GM19351 (cell line): ENCODE results near the gene INSC.

Source experiments
- ATAC-seq: cut with Tn5 transposase; IDR thresholded peaks from one replicate; pipeline ENCODE4 v1.9.1; 2021; ENCODE audit warnings: mild to moderate bottlenecking, moderate library complexity; ENCODE audit not compliant: unreplicated experiment

The INSC gene

DNA sequence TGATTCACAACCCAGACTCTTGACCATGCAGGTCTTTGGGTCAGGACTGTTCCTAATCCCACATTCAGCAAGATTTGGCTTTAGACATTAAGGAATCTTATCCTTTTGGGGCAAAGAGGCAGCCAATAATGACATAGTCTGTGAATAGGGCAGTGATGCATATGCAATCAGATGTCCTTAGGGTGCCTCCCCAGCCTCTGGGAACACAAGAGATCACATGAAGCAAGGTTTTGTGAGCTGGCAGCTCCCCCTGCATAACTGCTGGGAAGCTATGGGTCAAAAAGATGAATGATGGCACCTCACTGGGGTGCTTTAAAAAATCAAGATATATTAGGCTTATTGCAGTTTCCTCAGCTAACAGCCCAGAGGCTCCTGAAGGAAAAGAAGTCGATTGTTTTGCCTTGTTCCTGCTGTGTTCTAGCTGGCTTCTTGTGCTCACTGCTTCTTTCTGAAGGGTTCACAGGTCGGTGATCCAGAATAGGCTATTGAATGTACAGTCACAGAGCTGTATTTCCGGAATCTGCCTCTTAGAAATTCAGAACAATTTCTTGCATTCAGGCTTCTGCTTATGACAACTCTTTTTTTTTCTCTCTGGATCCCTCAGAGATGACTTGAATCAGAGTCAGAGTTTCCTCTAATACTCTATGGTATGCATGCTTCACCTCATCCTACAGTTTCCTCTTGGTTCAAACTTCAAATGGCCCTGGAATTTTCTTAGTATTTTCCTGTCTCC, 31.7 kb downstream of the INSC start:
- no peak for ATAC-seq

DNA sequence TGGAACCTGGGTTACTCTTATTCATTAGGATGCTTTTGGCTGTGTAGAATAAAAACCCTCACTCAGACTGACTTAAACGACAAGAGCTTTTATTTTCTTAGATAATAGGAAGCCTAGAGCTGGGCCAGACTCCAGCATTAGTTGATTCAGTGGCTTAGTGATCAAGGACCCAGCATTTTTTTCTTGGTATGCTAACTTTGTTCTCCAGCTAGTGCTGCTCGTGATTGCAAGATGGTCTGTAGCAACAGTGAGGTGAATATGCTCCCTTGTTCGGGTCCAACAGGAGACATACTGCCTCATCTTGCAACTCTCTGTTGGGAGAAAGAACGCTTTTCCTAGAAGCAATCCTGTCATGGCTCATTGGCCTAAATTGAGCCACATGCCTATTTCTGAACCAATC, 33.4 kb downstream of the INSC start:
- ATAC-seq, result no peak

DNA sequence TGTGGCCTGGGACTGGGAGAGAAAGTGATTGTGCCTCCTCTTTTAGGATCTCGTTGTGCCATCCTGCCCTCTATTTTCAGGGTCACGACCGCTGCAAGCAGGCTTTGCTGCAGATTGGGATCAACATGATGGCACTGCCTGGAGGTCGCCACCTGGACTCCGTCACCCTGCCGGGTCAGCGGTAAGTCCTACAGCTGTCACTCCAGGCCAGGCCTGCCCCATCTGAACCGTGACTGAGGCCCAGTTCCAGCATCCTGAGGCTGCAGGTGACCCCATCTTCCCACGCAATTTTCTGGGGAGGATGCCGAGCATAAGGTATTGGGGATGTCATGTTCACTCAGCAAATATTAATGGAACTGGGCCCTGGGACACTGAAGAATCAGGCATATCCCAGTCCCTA, 34.3 kb downstream of the INSC start:
- ATAC-seq, result no peak

DNA sequence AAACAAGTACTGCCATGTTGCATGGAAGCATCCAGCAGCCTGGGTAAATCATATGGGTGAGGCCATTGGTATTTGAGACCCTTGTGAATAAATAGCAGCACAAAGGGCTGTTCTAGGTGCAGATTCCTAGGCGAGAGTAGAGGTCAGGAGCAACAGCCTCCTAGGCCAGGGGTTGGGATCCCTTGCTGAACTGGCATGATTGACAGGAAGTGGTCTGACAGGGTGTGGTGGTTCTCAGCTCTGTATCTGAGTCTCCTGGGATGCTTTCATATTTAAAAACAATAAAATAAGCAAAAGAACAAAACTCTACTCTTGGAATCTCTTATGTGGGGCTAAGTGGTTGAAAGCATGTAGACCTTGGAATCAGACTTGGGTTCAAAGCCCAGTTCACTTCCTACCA, 35.8 kb downstream of the INSC start:
- no peak for ATAC-seq

DNA sequence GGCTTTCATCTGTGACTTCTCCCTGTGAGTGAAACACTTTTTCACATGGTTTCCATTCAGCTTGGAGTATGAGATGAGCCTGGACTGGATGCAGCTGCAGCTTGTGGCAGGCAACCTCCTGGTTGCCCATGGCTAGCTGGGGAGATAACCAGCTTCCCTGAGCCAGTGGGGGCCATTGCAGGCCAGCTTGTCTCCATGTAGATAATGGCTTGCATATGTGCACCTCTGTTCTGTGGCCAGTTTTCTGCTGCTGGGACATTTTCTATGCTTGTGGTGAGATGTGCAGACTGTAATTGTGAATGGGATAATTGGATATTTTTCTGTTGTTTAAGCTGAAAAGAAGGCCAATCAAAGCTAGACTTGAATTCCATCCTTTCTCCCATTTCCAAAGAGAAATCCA, 38.5 kb downstream of the INSC start:
- no peak for ATAC-seq

DNA sequence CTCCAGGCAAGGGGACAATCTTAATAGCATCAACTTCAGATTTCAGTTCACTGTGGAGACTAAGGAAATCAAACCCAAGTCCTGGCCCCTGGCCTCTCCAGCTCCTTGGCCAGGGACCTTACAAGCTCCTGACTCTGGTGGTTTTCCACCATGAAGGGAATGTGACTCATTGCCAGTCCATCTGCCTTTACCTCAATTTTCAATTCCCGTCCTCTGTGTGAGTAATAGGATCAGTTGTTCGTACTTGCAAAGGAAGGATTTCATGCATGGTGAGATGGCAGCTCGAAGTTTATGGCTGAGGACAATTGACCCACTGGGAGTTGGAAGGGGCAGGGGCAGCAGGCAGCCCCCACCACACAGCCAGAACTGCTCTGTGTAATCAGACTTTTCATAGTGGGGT, 42.5 kb downstream of the INSC start:
- no peak for ATAC-seq

DNA sequence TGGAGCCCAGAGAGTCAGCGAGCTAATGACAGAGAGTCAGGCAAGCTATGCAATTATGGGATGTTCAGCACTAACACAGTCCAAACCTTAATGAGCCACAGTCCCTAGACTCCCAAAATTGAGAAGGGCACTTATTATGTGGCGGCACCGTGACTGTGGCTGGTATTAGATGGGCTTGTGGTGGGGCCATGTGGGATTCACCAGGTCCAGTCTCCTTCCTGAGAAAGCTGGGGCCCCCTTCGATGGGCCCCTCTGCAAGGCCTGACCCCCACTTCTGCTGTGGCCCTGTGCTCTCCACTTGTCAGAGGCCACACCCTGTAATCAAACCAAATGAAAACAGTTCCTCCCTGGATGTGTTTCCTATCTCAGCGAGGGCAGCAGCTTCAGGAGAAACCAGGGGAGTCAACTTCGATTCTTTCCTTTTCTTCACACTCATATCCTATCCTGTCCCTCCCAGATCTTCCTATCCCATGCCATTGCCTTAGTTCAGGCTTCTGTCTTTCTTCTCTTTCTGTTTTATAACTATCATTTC, 42.9 kb downstream of the INSC start:
- no peak for ATAC-seq

DNA sequence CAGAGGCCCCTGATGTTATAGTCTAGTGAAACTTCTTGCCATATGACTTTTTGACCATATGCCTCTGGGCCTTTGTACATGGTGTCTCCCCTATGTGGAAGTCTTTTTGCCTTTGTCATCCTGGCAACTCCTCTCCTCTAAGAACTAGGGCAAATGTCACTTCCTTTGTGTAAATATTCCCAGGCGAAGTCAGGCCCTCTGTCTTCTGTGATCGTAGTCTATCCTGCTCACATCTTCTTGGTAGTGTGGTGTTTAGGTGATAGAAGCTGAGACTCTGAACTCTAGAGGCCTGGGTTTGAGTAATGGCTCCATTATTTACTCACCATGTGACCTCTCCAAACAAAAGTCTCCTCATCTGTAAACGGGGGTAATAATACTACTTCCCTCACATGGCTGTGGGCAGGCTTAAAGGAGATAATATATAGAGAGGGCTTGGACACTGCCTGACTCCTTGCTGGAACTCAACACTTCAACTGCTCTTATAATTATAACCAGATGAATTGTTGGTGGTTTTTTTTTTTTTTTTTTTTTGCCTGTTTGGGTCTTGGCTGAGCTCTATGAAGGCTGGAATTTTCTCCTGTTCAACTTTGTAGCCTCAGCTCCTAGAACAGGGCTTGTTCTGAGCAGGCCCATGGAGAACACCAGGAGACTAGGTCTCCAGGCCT, 43.8 kb downstream of the INSC start:
- ATAC-seq, result no peak

DNA sequence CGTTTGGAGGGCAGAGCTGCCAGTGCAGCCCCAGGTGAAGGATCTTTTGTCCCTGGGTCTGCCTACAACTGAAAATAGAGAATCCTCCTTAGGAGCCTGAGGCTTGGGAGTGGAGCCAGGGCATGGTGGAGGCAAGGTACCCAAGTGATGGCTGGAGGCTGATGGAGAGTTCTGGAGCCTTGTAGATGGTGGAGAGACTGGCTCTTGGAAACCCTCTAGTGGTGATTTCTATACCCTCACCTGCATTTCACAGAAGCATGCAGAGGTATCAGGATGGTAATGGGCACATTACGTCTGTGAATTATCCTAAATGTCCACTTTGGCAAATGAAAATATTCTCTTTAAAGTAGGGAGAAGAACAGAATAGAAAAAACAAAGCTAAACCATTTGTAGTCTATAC, 44.4 kb downstream of the INSC start:
- ATAC-seq, result peak; percentile 91

DNA sequence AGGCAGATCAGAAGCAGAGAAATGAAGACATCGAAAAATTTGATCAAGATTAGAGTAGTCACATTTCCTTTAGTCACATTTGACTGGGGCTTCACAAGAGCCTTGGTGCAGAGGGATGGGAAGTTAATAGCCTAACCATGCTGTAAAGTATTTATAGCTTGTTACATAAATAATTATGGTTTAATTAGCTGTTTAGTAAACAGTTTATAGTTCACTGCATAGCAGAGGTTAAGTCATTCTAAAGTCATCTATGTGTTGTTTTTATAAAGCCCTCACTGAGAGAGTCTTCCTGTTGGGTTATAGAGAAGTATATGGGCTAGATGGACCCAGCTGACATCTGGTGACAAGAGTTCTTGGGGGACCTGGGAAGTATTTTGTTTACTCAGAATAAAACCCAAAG, 47.1 kb downstream of the INSC start:
- no peak for ATAC-seq

DNA sequence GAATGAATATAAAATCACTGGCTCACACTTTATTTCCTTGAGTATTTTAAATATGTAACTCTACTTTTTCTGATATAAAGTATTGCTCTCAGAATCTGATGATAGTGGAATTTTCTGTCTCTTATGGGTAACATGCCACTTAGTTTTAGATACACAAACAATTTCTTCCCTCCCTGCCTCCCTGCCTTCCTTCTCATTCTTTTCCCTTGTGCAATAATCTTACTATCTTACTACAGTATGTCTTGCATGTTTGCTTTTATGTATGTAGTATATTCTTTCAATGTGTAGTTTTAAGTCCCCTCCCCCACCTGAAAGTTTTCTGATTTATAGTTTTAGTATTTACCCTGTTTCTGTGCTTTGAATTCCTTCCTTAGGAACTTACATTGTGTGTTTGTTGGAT, 48.4 kb downstream of the INSC start:
- no peak for ATAC-seq

DNA sequence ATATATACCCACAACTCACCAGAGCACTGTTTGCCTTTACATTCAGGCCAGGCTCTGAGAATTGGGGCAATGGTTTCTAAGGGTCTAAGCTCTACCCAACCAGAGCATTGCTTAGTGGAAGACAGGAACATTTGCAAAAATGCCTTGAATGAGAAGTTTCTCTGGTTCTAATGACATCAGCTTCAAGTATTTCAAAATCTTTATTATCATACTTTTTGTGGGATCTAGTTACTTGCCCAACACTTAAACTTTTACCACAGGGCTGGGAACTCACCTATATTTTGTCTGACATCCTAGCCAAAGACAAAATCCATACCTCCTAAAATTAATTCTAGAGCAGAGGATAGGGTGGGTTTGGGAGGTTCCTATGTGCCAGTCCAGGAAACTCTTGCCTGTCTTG, 51.5 kb downstream of the INSC start:
- ATAC-seq, result no peak

DNA sequence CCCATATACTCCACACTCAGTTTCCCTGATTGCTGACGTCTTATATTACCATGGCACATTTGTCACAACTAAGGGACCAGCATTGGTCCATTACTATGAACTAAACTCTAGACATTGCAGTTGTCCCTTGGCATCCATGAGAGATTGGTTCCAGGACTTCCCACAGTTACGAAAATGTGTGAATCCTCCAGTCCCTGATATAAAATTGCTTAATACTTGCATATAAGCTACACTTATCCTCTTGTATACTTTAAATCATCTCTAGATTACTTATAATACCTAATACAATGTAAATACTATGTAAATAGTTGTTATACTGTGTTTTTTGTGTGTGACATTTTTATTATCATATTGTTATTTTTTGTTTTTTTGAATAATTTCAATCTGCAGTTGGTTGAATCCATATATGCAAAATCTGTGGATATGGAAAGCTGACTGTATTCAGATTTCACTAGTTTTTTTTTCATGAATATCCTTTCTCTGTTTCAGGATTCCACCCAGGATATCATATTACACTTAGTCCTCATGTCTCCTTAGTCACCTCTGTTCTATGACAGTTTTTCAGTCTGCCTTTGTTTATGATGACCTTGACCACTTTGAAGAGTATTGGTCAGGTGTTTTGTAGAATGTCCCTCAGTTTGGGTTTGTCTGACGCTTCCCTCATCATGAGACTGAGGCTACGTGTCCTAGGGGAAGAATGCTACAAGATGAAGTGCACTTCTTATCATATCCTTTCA, 55.3 kb downstream of the INSC start:
- no peak for ATAC-seq

DNA sequence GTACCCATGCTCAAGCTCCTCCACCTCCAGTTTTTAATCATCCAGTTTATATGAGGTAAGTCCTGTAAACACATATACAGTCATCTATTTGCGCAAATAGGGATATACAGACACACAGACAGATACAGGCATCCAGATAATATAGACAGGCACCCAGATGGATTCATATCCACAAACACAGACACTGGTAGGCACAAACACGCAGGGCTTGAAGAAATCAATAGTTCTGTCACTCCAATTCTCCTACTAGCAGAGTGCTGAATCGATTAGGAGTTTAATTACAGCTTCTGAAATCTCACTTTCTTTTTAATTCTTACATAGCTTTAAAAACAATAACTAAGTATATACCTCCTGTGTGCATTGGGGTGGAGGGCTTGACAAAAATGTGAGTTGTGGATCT, 56.0 kb downstream of the INSC start:
- ATAC-seq, result no peak

DNA sequence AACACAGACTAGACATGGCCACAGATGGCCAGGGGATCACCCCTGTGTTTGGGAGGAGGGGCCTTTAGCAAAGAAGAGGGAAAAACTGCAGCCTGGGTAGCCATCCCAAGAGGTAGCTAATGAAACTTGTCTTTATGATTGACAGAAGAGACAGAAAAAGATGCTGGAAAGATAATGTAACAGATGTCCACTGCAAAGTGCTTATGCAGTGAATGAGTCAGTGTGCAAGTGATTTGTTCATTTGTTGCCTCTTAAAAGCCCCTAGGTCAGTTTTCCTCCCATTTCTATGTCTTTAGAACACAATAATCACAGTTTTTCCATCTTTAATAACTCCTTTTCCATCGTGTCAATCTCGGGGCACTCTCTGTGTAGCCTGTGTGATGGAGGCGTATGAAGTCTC, 57.2 kb downstream of the INSC start:
- ATAC-seq, result no peak

DNA sequence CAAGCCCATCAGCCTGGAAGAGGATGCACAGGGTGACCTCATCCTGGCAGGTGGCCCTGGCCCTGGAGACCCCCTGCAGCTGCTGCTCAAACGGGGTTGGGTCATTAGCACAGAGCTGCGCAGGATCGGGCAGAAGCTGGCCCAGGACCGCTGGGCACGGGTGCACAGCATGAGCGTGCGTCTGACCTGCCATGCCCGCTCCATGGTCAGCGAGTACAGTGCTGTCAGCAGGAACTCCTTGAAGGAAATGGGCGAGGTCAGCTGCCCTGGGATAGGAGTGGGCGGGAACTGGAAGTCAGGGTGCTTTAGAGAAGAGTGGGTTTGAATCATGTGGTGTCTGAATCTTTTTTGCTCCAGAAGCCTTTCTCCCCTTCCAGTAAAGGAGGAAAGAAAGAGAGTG, 61.1 kb downstream of the INSC start:
- ATAC-seq, result no peak

DNA sequence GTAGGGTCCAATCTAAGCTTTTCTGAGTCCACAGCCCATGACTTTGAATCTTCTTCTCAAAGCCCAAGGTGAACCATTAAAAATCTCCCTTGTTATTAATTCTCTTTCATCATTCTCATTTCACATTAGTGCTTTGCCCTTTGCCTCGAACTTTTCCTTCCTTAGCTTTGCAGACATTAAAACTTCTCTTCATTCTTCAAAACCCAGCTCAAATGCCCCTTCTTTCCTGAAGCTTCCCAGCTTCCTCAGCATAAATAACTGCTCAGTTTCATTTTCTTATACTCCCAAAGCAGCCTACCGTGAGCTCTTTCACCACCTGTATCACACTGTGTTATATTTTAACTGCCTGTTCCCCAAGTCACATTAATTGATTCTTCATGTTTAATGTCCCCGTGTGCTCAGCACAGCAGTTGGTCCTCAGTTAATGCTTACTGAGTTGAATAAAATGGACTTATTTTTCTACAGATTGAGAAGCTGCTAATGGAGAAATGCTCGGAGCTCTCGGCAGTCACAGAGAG, 62.0 kb downstream of the INSC start:
- no peak for ATAC-seq

DNA sequence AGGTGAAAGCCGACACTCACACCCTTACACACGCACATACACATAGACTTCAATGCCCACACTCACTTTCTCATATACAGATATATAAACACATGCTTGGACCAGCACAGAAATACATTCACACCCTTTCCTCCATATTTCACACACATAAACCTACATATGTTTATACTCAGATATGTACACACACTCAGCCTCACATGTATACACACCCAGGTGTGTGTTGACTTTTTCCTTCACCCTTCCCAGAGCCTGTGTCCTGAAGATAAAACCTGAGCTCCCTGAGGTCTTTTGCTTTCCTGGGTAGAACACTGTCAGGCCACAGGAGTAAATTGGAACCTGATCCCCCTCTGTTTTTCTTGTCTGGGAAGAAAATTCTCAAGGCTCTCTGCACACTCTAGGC, 62.8 kb downstream of the INSC start:
- ATAC-seq, result no peak

DNA sequence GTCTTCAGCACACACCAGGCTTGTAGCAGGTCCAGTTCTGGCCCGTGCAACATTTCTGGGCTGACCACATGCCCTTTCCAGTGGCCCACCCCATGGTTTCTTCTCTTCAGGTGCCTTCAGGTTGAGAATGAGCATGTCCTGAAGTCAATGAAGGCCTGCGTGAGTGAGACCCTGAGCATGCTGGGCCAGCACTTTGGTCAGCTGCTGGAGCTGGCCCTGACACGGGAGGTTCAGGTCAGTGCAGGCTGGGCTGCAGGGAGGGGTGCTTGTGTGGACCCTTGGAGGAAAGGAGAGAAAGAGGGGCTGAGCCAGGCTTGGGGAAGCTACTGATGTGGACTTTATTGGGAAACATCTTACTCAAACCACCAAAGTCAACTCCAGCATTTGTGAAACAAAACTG, 63.5 kb downstream of the INSC start:
- no peak for ATAC-seq

DNA sequence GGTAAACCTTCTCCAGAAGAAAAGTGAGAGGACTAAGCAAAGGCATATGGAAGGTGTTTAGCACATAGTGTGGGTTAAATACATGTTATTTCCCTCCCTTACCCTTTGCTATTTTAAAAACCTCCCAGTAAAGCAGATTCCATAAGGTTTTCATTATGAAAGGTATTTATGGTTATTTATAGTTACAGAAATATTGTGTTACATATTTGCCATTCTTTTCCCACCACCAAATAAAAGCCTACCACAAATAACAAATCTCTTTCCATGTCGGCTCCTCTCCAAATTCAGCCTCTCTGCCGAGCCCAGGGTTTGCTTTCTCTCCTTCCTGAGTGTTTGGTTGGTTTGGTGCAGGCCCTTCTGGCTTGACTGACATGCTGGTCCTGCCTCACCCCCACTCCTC, 64.4 kb downstream of the INSC start:
- ATAC-seq, result no peak

DNA sequence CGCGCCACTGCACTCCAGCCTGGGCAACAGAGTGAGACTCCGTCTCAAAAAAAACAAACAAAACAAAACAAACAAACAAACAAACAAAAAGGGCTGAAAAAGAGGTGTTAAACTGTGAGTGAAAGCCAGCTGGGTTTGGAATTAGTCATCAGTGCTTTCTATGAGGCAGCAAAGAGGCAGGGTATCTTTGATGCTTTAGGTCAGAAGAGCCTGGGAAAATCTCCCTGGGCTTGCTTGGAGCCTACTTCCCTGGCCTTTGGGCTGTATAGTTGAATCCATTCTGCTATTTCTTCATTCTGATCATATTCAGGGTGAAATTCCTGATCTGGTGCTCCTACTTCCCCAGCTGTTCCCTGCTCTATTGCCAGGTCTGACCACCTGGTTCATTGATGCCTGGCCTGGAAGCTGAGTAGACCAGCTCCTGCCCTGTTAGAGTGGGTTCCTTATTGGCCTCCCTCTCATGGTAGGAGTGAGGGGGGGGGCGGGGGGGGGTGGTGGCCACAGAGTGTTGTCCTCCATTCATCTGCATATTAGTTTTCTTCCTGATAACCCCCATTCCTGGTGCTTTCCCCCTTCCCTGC, 65.6 kb downstream of the INSC start:
- ATAC-seq, result peak; percentile 86
